IMR-90 (cell line): Measurements from ENCODE around the gene BCHE. TPM values are rescaled to one million over a fixed set of nuclear protein-coding genes. Genes with fewer than 3 reads are reported as not detected.

Experiments used
- ATAC-seq: fragments of 200-7000 bp; cut with Tn5 transposase; 2 replicates; pipeline ENCODE4 v1.9.1; 2020; ENCODE audit warnings: low read depth, mild to moderate bottlenecking, moderate library complexity
- BruUV-seq: library from RNA; stranded (reverse); fragments of 400-500 nt; replicated peaks from 2 replicates; lab custom pipeline; 2021; lab: Mats Ljungman, UMichigan
- CTCF ChIA-PET: fragments of 300-600 bp; formaldehyde crosslinking; extraction: SDS; loops from one replicate; lab custom pipeline; 2021; ENCODE audit warnings: antibody characterized with exemption; lab: Yijun Ruan, JAX
- POLR2A ChIA-PET: fragments of 300-600 bp; sonication (Branson Sonifier 250); formaldehyde crosslinking; loops from one replicate; lab custom pipeline; 2022; ENCODE audit warnings: antibody characterized with exemption; ENCODE audit not compliant: unreplicated experiment; lab: Charles Lee
- DNase-seq: peaks from one replicate; pipeline ENCODE4 v3.0.0; 2013
- H2AFZ ChIP-seq: replicated peaks from 2 replicates; pipeline ENCODE3; 2013; ENCODE audit warnings: low read length, mild to moderate bottlenecking; ENCODE audit not compliant: poor library complexity
- H2AK5ac ChIP-seq: 2 replicates; pipeline ENCODE4 v1.6.1; 2013; ENCODE audit warnings: low read depth, low read length, inconsistent platforms
- H2AK9ac ChIP-seq: replicated peaks from 2 replicates; pipeline ENCODE3; 2013; ENCODE audit warnings: mild to moderate bottlenecking, low read depth, low read length, moderate library complexity; ENCODE audit not compliant: poor library complexity
- H2BK120ac ChIP-seq: 2 replicates; pipeline ENCODE4 v1.6.1; 2013; ENCODE audit warnings: low read depth, low read length, inconsistent platforms
- H2BK15ac ChIP-seq: 3 replicates; pipeline ENCODE4 v1.6.1; 2013; ENCODE audit warnings: low read depth, low read length, inconsistent platforms
- H2BK20ac ChIP-seq: 2 replicates; pipeline ENCODE4 v1.6.1; 2013; ENCODE audit warnings: low read depth, mild to moderate bottlenecking, inconsistent platforms, low read length, moderate library complexity
- H2BK5ac ChIP-seq: 2 replicates; pipeline ENCODE4 v1.6.1; 2013; ENCODE audit warnings: mild to moderate bottlenecking, low read depth, low read length, inconsistent platforms; ENCODE audit not compliant: poor library complexity, severe bottlenecking
- H3K14ac ChIP-seq: replicated peaks from 2 replicates; pipeline ENCODE4 v1.6.1; 2013; ENCODE audit warnings: low read depth, low read length, inconsistent platforms
- H3K18ac ChIP-seq: 2 replicates; pipeline ENCODE4 v1.6.1; 2013; ENCODE audit warnings: low read depth, low read length, control low read depth
- H3K23ac ChIP-seq: 2 replicates; pipeline ENCODE4 v1.6.1; 2013; ENCODE audit warnings: low read depth, low read length, inconsistent platforms
- H3K27ac ChIP-seq: 2 replicates; pipeline ENCODE4 v1.5.1; 2013; ENCODE audit warnings: mild to moderate bottlenecking, control low read depth, low read length; ENCODE audit not compliant: insufficient read depth
- H3K27me3 ChIP-seq: 2 replicates; pipeline ENCODE4 v1.6.1; 2013; ENCODE audit warnings: low read length; ENCODE audit not compliant: control insufficient read depth, insufficient read depth
- H3K36me3 ChIP-seq: 2 replicates; pipeline ENCODE4 v1.6.1; 2013; ENCODE audit warnings: low read length, mixed read lengths; ENCODE audit not compliant: control insufficient read depth, insufficient read depth
- H3K4ac ChIP-seq: 2 replicates; pipeline ENCODE4 v1.6.1; 2013; ENCODE audit warnings: low read depth, low read length, inconsistent platforms
- H3K4me1 ChIP-seq: 2 replicates; pipeline ENCODE4 v1.6.1; 2013; ENCODE audit warnings: low read length, mixed read lengths; ENCODE audit not compliant: control insufficient read depth, insufficient read depth
- H3K4me2 ChIP-seq: 2 replicates; pipeline ENCODE4 v1.6.1; 2013; ENCODE audit warnings: low read depth, mild to moderate bottlenecking, control low read depth, low read length, moderate library complexity
- H3K4me3 ChIP-seq: 2 replicates; pipeline ENCODE4 v1.5.1; 2013; ENCODE audit warnings: low read depth, mild to moderate bottlenecking, control low read depth, low read length, moderate library complexity; ENCODE audit not compliant: insufficient read depth
- H3K56ac ChIP-seq: 2 replicates; pipeline ENCODE4 v1.6.1; 2013; ENCODE audit warnings: low read length, inconsistent platforms; ENCODE audit not compliant: insufficient read depth; ENCODE audit errors: extremely low read depth
- H3K79me1 ChIP-seq, 2 experiments: 2 replicates each; pipeline ENCODE4 v1.6.1; 2013; ENCODE audit warnings: low read length in 2 of 2, inconsistent platforms in 1 of 2, low read depth in 1 of 2
- H3K9ac ChIP-seq: 2 replicates; pipeline ENCODE4 v1.6.1; 2013; ENCODE audit warnings: low read depth, low read length, control low read depth
- H3K9me1 ChIP-seq: 2 replicates; pipeline ENCODE4 v1.6.1; 2013; ENCODE audit warnings: low read length, inconsistent platforms; ENCODE audit not compliant: insufficient read depth
- H3K9me3 ChIP-seq: 2 replicates; pipeline ENCODE4 v1.6.1; 2013; ENCODE audit warnings: low read length; ENCODE audit not compliant: control insufficient read depth, insufficient read depth
- H4K20me1 ChIP-seq: 2 replicates; pipeline ENCODE4 v1.6.1; 2013; ENCODE audit warnings: low read length, inconsistent platforms; ENCODE audit not compliant: insufficient read depth
- H4K5ac ChIP-seq: 2 replicates; pipeline ENCODE4 v1.6.1; 2013; ENCODE audit warnings: mild to moderate bottlenecking, low read depth, low read length, control low read depth
- H4K8ac ChIP-seq, 2 experiments: 2 replicates each; pipeline ENCODE4 v1.6.1; 2013; ENCODE audit warnings: low read depth in 2 of 2, low read length in 2 of 2, control low read depth in 1 of 2, inconsistent platforms in 1 of 2
- H4K91ac ChIP-seq: 2 replicates; pipeline ENCODE4 v1.6.1; 2013; ENCODE audit warnings: low read depth, low read length, inconsistent platforms; ENCODE audit not compliant: insufficient read depth
- CHD1 ChIP-seq: IDR thresholded peaks from 2 replicates; pipeline ENCODE4 v1.6.1; 2012; ENCODE audit warnings: low read depth, low read length, improper control_type of control experiment
- WGBS, 2 experiments: methylation state at CpG; one replicate each; pipeline versions ENCODE4 v1.1.5 to v1.1.7; 2013; ENCODE audit warnings: missing lambda C conversion rate in 2 of 2; ENCODE audit not compliant: insufficient read length in 1 of 2; ENCODE audit errors: extremely low coverage in 2 of 2; 5-methylcytosine and 5-hydroxymethylcytosine counted together
- dilution Hi-C: fragments of 300-500 bp; cut with HindIII; formaldehyde crosslinking; loops from one replicate; pipeline ENCODE4 v1.14.3; 2018; ENCODE audit warnings: low sequenced_read_pairs; ENCODE audit not compliant: unreplicated experiment
- in situ Hi-C: fragments of 300-500 bp; cut with MboI; formaldehyde crosslinking; loops from 3 replicates; pipeline ENCODE4 v1.14.3; 2019; ENCODE audit warnings: low sequenced_read_pairs, inconsistent platforms, mixed read lengths
- intact Hi-C: fragments of 100-400 bp; cut with micrococcal nuclease; formaldehyde crosslinking; loops from 2 replicates; pipeline ENCODE4 v1.10.0; 2022
- polyA plus RNA-seq, 3 experiments: library from polyadenylated mRNA; depleted of rRNA; stranded (reverse); fragments of >200 nt; gene quantifications; 2 replicates each; pipeline ENCODE4 v1.2.3, GENCODE V29; 2012; ENCODE audit warnings: low replicate concordance in 1 of 3
- total RNA-seq: library from RNA; depleted of rRNA; stranded (reverse); fragments of >200 nt; gene quantifications from 2 replicates; pipeline ENCODE4 v1.2.3, GENCODE V29; 2012

Gene BCHE
- total and polyA plus RNA-seq, 2 of the 4 experiments (the other 2 are of a cell fraction), result 1.5 to 1.6 TPM

DNA sequence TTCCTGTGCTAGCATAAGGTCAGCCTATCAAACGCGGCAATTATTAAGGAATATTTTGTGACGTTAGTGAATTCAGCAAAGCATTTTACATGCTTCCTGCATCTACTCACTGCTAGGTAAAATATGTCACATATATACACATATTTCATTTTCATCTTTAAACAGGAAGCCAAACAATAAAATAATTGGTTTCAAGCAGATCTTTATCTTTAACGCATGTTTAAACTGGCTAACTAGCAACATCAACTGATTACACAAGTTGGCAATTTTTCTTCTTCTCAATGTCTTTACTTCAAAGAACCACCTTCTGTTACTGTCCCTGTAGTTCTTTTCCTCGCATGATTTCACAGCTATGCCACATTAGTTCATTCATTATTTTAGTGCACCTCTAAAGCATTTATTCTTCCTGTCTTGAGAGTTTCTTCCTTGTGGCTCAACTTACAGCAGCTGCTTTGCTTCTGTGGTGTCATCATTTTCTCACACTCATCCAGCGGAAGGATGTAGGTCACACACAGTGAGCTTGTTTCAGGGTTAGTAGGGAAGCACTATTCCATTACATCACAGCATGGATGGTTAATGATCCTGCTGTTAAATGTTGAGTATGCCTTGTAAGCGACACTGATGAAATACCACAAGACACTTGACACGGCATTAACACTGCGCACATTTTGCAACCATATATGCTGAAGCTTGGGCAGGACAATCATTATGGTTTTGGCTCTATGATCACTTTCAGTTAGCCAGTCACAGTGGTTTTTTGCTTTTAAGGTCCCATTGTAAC lies 2.3 kb upstream of the BCHE start:
- Histone ChIP-seq H3K9ac (no peak overlapping the region), H3K36me3 (no peaks in the 10 kb centered on the region), H3K27ac (no peak overlapping the region), H2BK20ac (no peak overlapping the region), H3K9me1 (no peaks in the 10 kb centered on the region), H3K4me1 (no peaks in the 10 kb centered on the region), H2AK5ac (no peak overlapping the region), H2BK15ac (no peak overlapping the region), H3K23ac (no peak overlapping the region), H3K4ac (no peak overlapping the region), H3K14ac (no peak overlapping the region), H3K4me2 (no peak overlapping the region), H3K18ac (no peak overlapping the region), H3K4me3 (no peak overlapping the region), H2BK120ac (no peak overlapping the region), H4K5ac (no peak overlapping the region), H4K91ac (no peak overlapping the region), H4K8ac (no peak overlapping the region), H2AK9ac (no peak overlapping the region), H3K27me3 (no peaks in the 10 kb centered on the region), H3K79me1 (no peaks in the 10 kb centered on the region), H2AFZ (no peak overlapping the region), H4K20me1 (no peaks in the 10 kb centered on the region), H3K9me3 (no peaks in the 10 kb centered on the region; the same call in 1 of the 2 replicates), H3K56ac (no peak overlapping the region), H2BK5ac (no peak overlapping the region)
- ATAC-seq (no peak), DNase-seq (no peak)
- no TSS peak for BruUV-seq
- ChIA-PET CTCF (no interaction called here), POLR2A (no interaction called here)
- dilution Hi-C loops, result no loop called here
- in situ Hi-C loops, result no loop called here
- no peak for TF ChIP-seq CHD1
- WGBS, 2 experiments, result 60% methylated on average over 2 of the region's 9 CpGs; no CpG with 5 or more reads in 1 of the 2 experiments
- intact Hi-C loops, result no loop called here
